HepG2 (cell line): ENCODE data around the gene ATRIP. TPM values are rescaled to one million over a fixed set of nuclear protein-coding genes. Genes with fewer than 3 reads are reported as not detected.
A peak's percentile ranks its signal among the peaks of the same experiment; 100 is the strongest.

ENCODE experiments used
- AKNA ChIP-seq: sonication (generic); formaldehyde crosslinking; IDR thresholded peaks from 2 replicates; pipeline ENCODE4 v1.4.0; 2020; ENCODE audit warnings: missing genetic modification reagents, borderline replicate concordance
- ATF5 ChIP-seq: sonication (generic); formaldehyde crosslinking; IDR thresholded peaks from 2 replicates; pipeline ENCODE4 v1.4.0; 2020; ENCODE audit warnings: mild to moderate bottlenecking, low read depth, missing genetic modification reagents
- ATM ChIP-seq: fragments of 450-650 bp; IDR thresholded peaks from 2 replicates; pipeline ENCODE4 v1.7.1; 2017; ENCODE audit warnings: mild to moderate bottlenecking, borderline replicate concordance
- CEBPZ ChIP-seq: IDR thresholded peaks from 2 replicates; pipeline ENCODE4 v1.6.1; 2012; ENCODE audit warnings: low read length, improper control_type of control experiment
- EP300 ChIP-seq, 3 experiments: sonication (generic) in 1 of 3; formaldehyde crosslinking in 1 of 3; IDR thresholded peaks; 2 replicates each; pipeline versions ENCODE4 v1.5.1 to v1.6.1; 2011 to 2020; ENCODE audit warnings: low read depth in 2 of 3, low read length in 2 of 3, borderline replicate concordance in 1 of 3, improper control_type of control experiment in 1 of 3, mild to moderate bottlenecking in 1 of 3, missing genetic modification reagents in 1 of 3, moderate library complexity in 1 of 3
- KAT2B ChIP-seq: fragments of 150-350 bp; IDR thresholded peaks from 2 replicates; pipeline ENCODE4 v1.6.1; 2014; ENCODE audit warnings: low read depth, low read length, borderline replicate concordance
- LCORL ChIP-seq, 2 experiments: fragments of 450-650 bp in 1 of 2; sonication (generic) in 1 of 2; formaldehyde crosslinking in 1 of 2; IDR thresholded peaks; 2 replicates each; pipeline versions ENCODE4 v1.5.0 to v1.6.1; 2017 to 2020; ENCODE audit warnings: antibody characterized with exemption in 1 of 2, missing genetic modification reagents in 1 of 2
- ZBED4 ChIP-seq: sonication (generic); formaldehyde crosslinking; IDR thresholded peaks from 2 replicates; pipeline ENCODE4 v1.4.0; 2020; ENCODE audit warnings: missing genetic modification reagents, borderline replicate concordance
- polyA plus RNA-seq, 8 experiments: library from polyadenylated mRNA; depleted of rRNA in 3 of 8; stranded (reverse) in 7 of 8; unstranded in 1 of 8; fragments of >200 nt; fragmentation: Illumina TruSeq in 4 of 8; extraction: Trizol in 4 of 8; gene quantifications; 2 replicates each; pipeline versions ENCODE4 v1.2.1 to v1.2.3, GENCODE V29; 2011 to 2016; ENCODE audit warnings: low read depth in 4 of 8, missing spikeins in 1 of 8, mixed read lengths in 1 of 8; ENCODE audit not compliant: insufficient read depth in 1 of 8
- total RNA-seq, 5 experiments: library from RNA; depleted of rRNA; stranded (reverse); fragments of >200 nt; fragmentation: Illumina TruSeq; extraction: Trizol; gene quantifications; 2 replicates each; pipeline ENCODE4 v1.2.3, GENCODE V29; 2016; ENCODE audit warnings: low read depth in 1 of 5

The ATRIP gene
- total and polyA plus RNA-seq, 2 of the 13 experiments (the other 11 are each of a cell fraction or from before 2014, with no cell fraction given) = 5.1 to 12.5 TPM

GRCh38 chr3:48426944-48427629, 19.4 kb upstream of the ATRIP start (continued):
- no peak for TF ChIP-seq CEBPZ
- no peak for TF ChIP-seq KAT2B
- TF ChIP-seq ATM = no peak
- no peak for TF ChIP-seq AKNA (CRISPR knock-in tag)
- TF ChIP-seq ZBED4 (CRISPR knock-in tag) = 0 out of 2 replicates have a peak, but pooled peaks have one; percentile 38
- peak in 1 of 2 experiments; percentile 26; a peak in 1 of 4 replicates for TF ChIP-seq EP300 (IDR thresholded peaks at IDR 0.05; ENCODE audit: low read depth in 2 of 2, low read length in 2 of 2)
- no peak for TF ChIP-seq EP300 (CRISPR knock-in tag; IDR thresholded peaks at IDR 0.05; ENCODE audit: borderline replicate concordance)
- TF ChIP-seq ATF5 (CRISPR knock-in tag) = no peak
- no peak for TF ChIP-seq LCORL (IDR thresholded peaks at IDR 0.05)
- TF ChIP-seq LCORL (CRISPR knock-in tag; IDR thresholded peaks at IDR 0.05) = 0 out of 2 replicates have a peak, but pooled peaks have one; percentile 41
